Measurements from ENCODE around the gene CADM2. TPM values are rescaled to one million over a fixed set of nuclear protein-coding genes. Genes with fewer than 3 reads are reported as not detected.

CADM2 gene
- total RNA-seq, 1 experiment from 2014 or later = 1.3 TPM

GRCh38 chr3:85228966-85229365 is 270.2 kb downstream of the CADM2 start:
- Mint-ChIP-seq H3K36me3 (ENCODE audit: insufficient read depth, unreplicated experiment) (no peaks in the 10 kb centered on the region), H3K9me3 (ENCODE audit: low read depth, unreplicated experiment) (peaks cover 4% of the 10 kb centered on the region), H3K4me1 (ENCODE audit: low read depth, unreplicated experiment) (no peaks in the 10 kb centered on the region), H3K4me3 (ENCODE audit: low read depth, unreplicated experiment) (no peak overlapping the region), H3K27ac (ENCODE audit: unreplicated experiment) (no peak overlapping the region), H3K27me3 (ENCODE audit: unreplicated experiment) (no peaks in the 10 kb centered on the region)
- intact Hi-C loops (cut with micrococcal nuclease; ENCODE audit: unreplicated experiment) = no loop called here
- TF ChIP-seq CTCF (IDR thresholded peaks at IDR 0.05; ENCODE audit: unreplicated experiment) = no peak
- CTCF ChIA-PET = no interaction called here
- DNase-seq = no peak
- no TSS peak for BruUV-seq (replicated peaks)

GRCh38 chr3:85244091-85244490 is 285.3 kb downstream of the CADM2 start:
- CTCF ChIA-PET = no interaction called here
- no peak for TF ChIP-seq CTCF (IDR thresholded peaks at IDR 0.05; ENCODE audit: unreplicated experiment)
- BruUV-seq (replicated peaks) = no TSS peak
- H3K4me3 Mint-ChIP-seq (ENCODE audit: low read depth, unreplicated experiment) = no peak overlapping the region
- no peak for DNase-seq
- no peaks in the 10 kb centered on the region for H3K27me3 Mint-ChIP-seq (ENCODE audit: unreplicated experiment)
- H3K27ac Mint-ChIP-seq (ENCODE audit: unreplicated experiment) = no peak overlapping the region
- H3K36me3 Mint-ChIP-seq (ENCODE audit: insufficient read depth, unreplicated experiment) = no peaks in the 10 kb centered on the region
- intact Hi-C loops (cut with micrococcal nuclease; ENCODE audit: unreplicated experiment) = no loop called here
- H3K4me1 Mint-ChIP-seq (ENCODE audit: low read depth, unreplicated experiment) = no peaks in the 10 kb centered on the region
- no peaks in the 10 kb centered on the region for H3K9me3 Mint-ChIP-seq (ENCODE audit: low read depth, unreplicated experiment)

- TF ChIP-seq CTCF (IDR thresholded peaks at IDR 0.05; ENCODE audit: unreplicated experiment) = no peak
- CTCF ChIA-PET = no interaction called here
- DNase-seq = no peak
- Mint-ChIP-seq H3K27ac (ENCODE audit: unreplicated experiment) (no peak overlapping the region), H3K27me3 (ENCODE audit: unreplicated experiment) (no peaks in the 10 kb centered on the region), H3K36me3 (ENCODE audit: insufficient read depth, unreplicated experiment) (no peaks in the 10 kb centered on the region), H3K4me3 (ENCODE audit: low read depth, unreplicated experiment) (no peak overlapping the region), H3K4me1 (ENCODE audit: low read depth, unreplicated experiment) (no peaks in the 10 kb centered on the region), H3K9me3 (ENCODE audit: low read depth, unreplicated experiment) (no peaks in the 10 kb centered on the region)
- BruUV-seq (replicated peaks) = no TSS peak
- intact Hi-C loops (cut with micrococcal nuclease; ENCODE audit: unreplicated experiment) = no loop called here
Observed at GRCh38 chr3:85244519-85244918, 285.7 kb downstream of the CADM2 start.

- Mint-ChIP-seq H3K4me3 (ENCODE audit: low read depth, unreplicated experiment) (no peak overlapping the region), H3K27me3 (ENCODE audit: unreplicated experiment) (no peaks in the 10 kb centered on the region), H3K9me3 (ENCODE audit: low read depth, unreplicated experiment) (no peaks in the 10 kb centered on the region), H3K36me3 (ENCODE audit: insufficient read depth, unreplicated experiment) (no peaks in the 10 kb centered on the region), H3K4me1 (ENCODE audit: low read depth, unreplicated experiment) (peaks cover 8% of the 10 kb centered on the region), H3K27ac (ENCODE audit: unreplicated experiment) (no peak overlapping the region)
- intact Hi-C loops (cut with micrococcal nuclease; ENCODE audit: unreplicated experiment) = no loop called here
- CTCF ChIA-PET = no interaction called here
- TF ChIP-seq CTCF (IDR thresholded peaks at IDR 0.05; ENCODE audit: unreplicated experiment) = no peak
- DNase-seq = no peak
- no TSS peak for BruUV-seq (replicated peaks)
Observed at GRCh38 chr3:85251766-85252165, 293.0 kb downstream of the CADM2 start.

- Mint-ChIP-seq H3K4me3 (ENCODE audit: low read depth, unreplicated experiment) (no peak overlapping the region), H3K4me1 (ENCODE audit: low read depth, unreplicated experiment) (peaks cover 8% of the 10 kb centered on the region), H3K36me3 (ENCODE audit: insufficient read depth, unreplicated experiment) (no peaks in the 10 kb centered on the region), H3K27ac (ENCODE audit: unreplicated experiment) (no peak overlapping the region), H3K9me3 (ENCODE audit: low read depth, unreplicated experiment) (no peaks in the 10 kb centered on the region), H3K27me3 (ENCODE audit: unreplicated experiment) (no peaks in the 10 kb centered on the region)
- no peak for DNase-seq
- BruUV-seq (replicated peaks) = no TSS peak
- no peak for TF ChIP-seq CTCF (IDR thresholded peaks at IDR 0.05; ENCODE audit: unreplicated experiment)
- CTCF ChIA-PET = no interaction called here
- intact Hi-C loops (cut with micrococcal nuclease; ENCODE audit: unreplicated experiment) = no loop called here
Observed at GRCh38 chr3:85252686-85253085, 293.9 kb downstream of the CADM2 start.

Data from Calu3 (cell line).